ENCODE data around the gene CELF3.
"Not testable (repeated sequence)": the region's sequence is repeated elsewhere in the genome, so short reads cannot be mapped to it uniquely, and the experiment has no call there.

CELF3 gene

GRCh38 chr1:151716771-151717631 is at the start of gene CELF3:
TSS of gene CELF3 (minus strand) at chr1:151716803. CDS start at chr1:151716020, 783 bp downstream.
- DNase-seq = peak; percentile 79

- no peak for DNase-seq
Measured at GRCh38 chr1:151763990-151764389, 47.4 kb upstream of the CELF3 start.

- peak; percentile 90 for DNase-seq
Measured at GRCh38 chr1:151762941-151763921, 46.6 kb upstream of the CELF3 start, which contains the start of gene MRPL9. TSS of gene MRPL9 (minus strand) at chr1:151763496. CDS start at chr1:151763479, 17 bp downstream.

- DNase-seq = no peak
Measured at GRCh38 chr1:151760597-151761385, 44.2 kb upstream of the CELF3 start.

GRCh38 chr1:151759241-151759640 is 42.6 kb upstream of the CELF3 start:
- DNase-seq = no peak

GRCh38 chr1:151756291-151756690 is 39.7 kb upstream of the CELF3 start:
- no peak for DNase-seq

- DNase-seq = no peak
Measured at GRCh38 chr1:151741516-151741915, 24.9 kb upstream of the CELF3 start.

GRCh38 chr1:151739590-151740355 is 23.2 kb upstream of the CELF3 start:
- no peak for DNase-seq

- DNase-seq = no peak
Measured at GRCh38 chr1:151737479-151737878, 20.9 kb upstream of the CELF3 start.

- no peak for DNase-seq
Measured at GRCh38 chr1:151737026-151737425, 20.4 kb upstream of the CELF3 start.

GRCh38 chr1:151733995-151734394 is 17.4 kb upstream of the CELF3 start:
- DNase-seq = not testable (repeated sequence)

GRCh38 chr1:151733126-151733525 is 16.5 kb upstream of the CELF3 start:
- no peak for DNase-seq

GRCh38 chr1:151729966-151730291 is 13.3 kb upstream of the CELF3 start:
- no peak for DNase-seq

- no peak for DNase-seq
Measured at GRCh38 chr1:151729157-151729965, 12.8 kb upstream of the CELF3 start.

GRCh38 chr1:151728151-151729054 is 11.8 kb upstream of the CELF3 start:
- no peak for DNase-seq

- DNase-seq = no peak
Measured at GRCh38 chr1:151723726-151724370, 7.2 kb upstream of the CELF3 start.

- DNase-seq = no peak
Measured at GRCh38 chr1:151721788-151722510, 5.3 kb upstream of the CELF3 start.

GRCh38 chr1:151720974-151721787 is 4.6 kb upstream of the CELF3 start, which contains the start of gene RIIAD1:
TSS of gene RIIAD1 (plus strand) at chr1:151721522. CDS start at chr1:151721537, 15 bp downstream.
- DNase-seq = peak; percentile 42

All from hematopoietic multipotent progenitor cell treated with erythropoietin and hydrocortisone succinate and interleukin-3 and kit ligand, for 6 days (in vitro differentiated cells).